Mucosa of stomach (tissue), 1 donor: ENCODE results near the gene CARTPT.

Source experiments
- H3K27me3 ChIP-seq: one replicate; pipeline ENCODE4 v1.7.0; 2013; ENCODE audit warnings: mild to moderate bottlenecking, low read length; ENCODE audit not compliant: control insufficient read depth, insufficient read depth
- H3K36me3 ChIP-seq: one replicate; pipeline ENCODE4 v1.7.0; 2013; ENCODE audit warnings: low read length; ENCODE audit not compliant: control insufficient read depth, insufficient read depth
- H3K4me1 ChIP-seq: one replicate; pipeline ENCODE4 v1.7.0; 2013; ENCODE audit warnings: mild to moderate bottlenecking, low read length; ENCODE audit not compliant: control insufficient read depth, insufficient read depth
- H3K4me3 ChIP-seq: one replicate; pipeline ENCODE4 v1.7.0; 2013; ENCODE audit warnings: low read length
- H3K9ac ChIP-seq: one replicate; pipeline ENCODE4 v1.7.0; 2013; ENCODE audit warnings: mild to moderate bottlenecking, low read length, moderate library complexity
- H3K9me3 ChIP-seq: one replicate; pipeline ENCODE4 v1.7.0; 2013; ENCODE audit warnings: mild to moderate bottlenecking, low read length, moderate library complexity; ENCODE audit not compliant: control insufficient read depth
- donor health status: Pancreatic carcinoma.

CARTPT gene

GRCh38 chr5:71769287-71769686 is 50.2 kb downstream of the CARTPT start:
- no peaks in the 10 kb centered on the region for H3K27me3 ChIP-seq
- H3K9me3 ChIP-seq, result no peaks in the 10 kb centered on the region
- H3K4me1 ChIP-seq, result no peaks in the 10 kb centered on the region
- no peaks in the 10 kb centered on the region for H3K36me3 ChIP-seq
- no peak overlapping the region for H3K4me3 ChIP-seq
- H3K9ac ChIP-seq, result no peak overlapping the region

GRCh38 chr5:71770381-71770780 is 51.3 kb downstream of the CARTPT start:
- H3K9ac ChIP-seq, result no peak overlapping the region
- H3K4me1 ChIP-seq, result no peaks in the 10 kb centered on the region
- no peaks in the 10 kb centered on the region for H3K9me3 ChIP-seq
- no peaks in the 10 kb centered on the region for H3K27me3 ChIP-seq
- no peak overlapping the region for H3K4me3 ChIP-seq
- no peaks in the 10 kb centered on the region for H3K36me3 ChIP-seq
